ENCODE measurements around the gene HPCAL1.
"Not testable (repeated sequence)": the region's sequence is repeated elsewhere in the genome, so short reads cannot be mapped to it uniquely, and the experiment has no call there.

Gene HPCAL1

GRCh38 chr2:10452956-10453904 lies 150.5 kb downstream of the HPCAL1 start:
- DNase-seq (ENCODE audit: low read depth in 1 of 2, low spot score in 1 of 2), result no peak

- DNase-seq (ENCODE audit: low read depth in 1 of 2, low spot score in 1 of 2), result no peak
Observed at GRCh38 chr2:10453905-10454298, 151.2 kb downstream of the HPCAL1 start.

- no peak for DNase-seq (ENCODE audit: low read depth in 1 of 2, low spot score in 1 of 2)
Observed at GRCh38 chr2:10454505-10454904, 151.8 kb downstream of the HPCAL1 start.

- not testable (repeated sequence) for DNase-seq (ENCODE audit: low read depth in 1 of 2, low spot score in 1 of 2)
Observed at GRCh38 chr2:10457195-10457594, 154.5 kb downstream of the HPCAL1 start.

GRCh38 chr2:10457846-10458598 lies 155.3 kb downstream of the HPCAL1 start:
- no peak for DNase-seq (ENCODE audit: low read depth in 1 of 2, low spot score in 1 of 2)

GRCh38 chr2:10460366-10460796 lies 157.7 kb downstream of the HPCAL1 start:
- no peak for DNase-seq (ENCODE audit: low read depth in 1 of 2, low spot score in 1 of 2)

GRCh38 chr2:10462178-10463083 lies 159.7 kb downstream of the HPCAL1 start:
- no peak for DNase-seq (ENCODE audit: low read depth in 1 of 2, low spot score in 1 of 2)

GRCh38 chr2:10465910-10466309 lies 163.2 kb downstream of the HPCAL1 start:
- no peak for DNase-seq (ENCODE audit: low read depth in 1 of 2, low spot score in 1 of 2)

GRCh38 chr2:10466801-10467200 lies 164.1 kb downstream of the HPCAL1 start:
- DNase-seq (ENCODE audit: low read depth in 1 of 2, low spot score in 1 of 2), result no peak

- DNase-seq (ENCODE audit: low read depth in 1 of 2, low spot score in 1 of 2), result no peak
Observed at GRCh38 chr2:10467401-10467800, 164.7 kb downstream of the HPCAL1 start.

- no peak for DNase-seq (ENCODE audit: low read depth in 1 of 2, low spot score in 1 of 2)
Observed at GRCh38 chr2:10469301-10469700, 166.6 kb downstream of the HPCAL1 start.

GRCh38 chr2:10469955-10470608 lies 167.4 kb downstream of the HPCAL1 start:
- DNase-seq (ENCODE audit: low read depth in 1 of 2, low spot score in 1 of 2), result no peak

- no peak for DNase-seq (ENCODE audit: low read depth in 1 of 2, low spot score in 1 of 2)
Observed at GRCh38 chr2:10471046-10471571, 168.4 kb downstream of the HPCAL1 start.

GRCh38 chr2:10471955-10472354 lies 169.3 kb downstream of the HPCAL1 start:
- no peak for DNase-seq (ENCODE audit: low read depth in 1 of 2, low spot score in 1 of 2)

GRCh38 chr2:10473121-10473756 lies 170.5 kb downstream of the HPCAL1 start:
- no peak for DNase-seq (ENCODE audit: low read depth in 1 of 2, low spot score in 1 of 2)

- no peak for DNase-seq (ENCODE audit: low read depth in 1 of 2, low spot score in 1 of 2)
Observed at GRCh38 chr2:10475221-10475722, 172.6 kb downstream of the HPCAL1 start.

- no peak for DNase-seq (ENCODE audit: low read depth in 1 of 2, low spot score in 1 of 2)
Observed at GRCh38 chr2:10475811-10476660, 173.3 kb downstream of the HPCAL1 start.

- no peak for DNase-seq (ENCODE audit: low read depth in 1 of 2, low spot score in 1 of 2)
Observed at GRCh38 chr2:10476723-10477442, 174.2 kb downstream of the HPCAL1 start.
